ENCODE measurements around the gene ARL5A.

The ARL5A gene

DNA sequence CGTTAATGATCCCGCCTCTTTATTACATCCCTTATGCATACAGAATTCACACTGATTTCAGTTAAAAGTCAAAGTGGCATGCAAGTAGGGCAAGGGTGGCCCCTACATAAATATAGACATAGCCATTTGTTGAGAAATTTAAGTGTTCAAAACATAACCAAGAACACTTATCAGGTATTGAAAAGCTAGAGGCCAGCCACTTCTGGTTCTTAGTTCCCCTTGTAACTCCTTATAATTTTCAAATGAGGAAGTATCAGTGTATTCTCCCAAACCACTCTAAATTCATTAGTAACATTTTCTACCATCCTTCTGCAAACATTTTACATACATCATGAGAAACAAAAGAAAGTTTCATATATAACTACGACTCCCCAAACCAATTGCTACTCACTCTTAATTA lies 5.8 kb upstream of the ARL5A start:
- Histone ChIP-seq H3K36me3 (ENCODE audit: insufficient read depth, low read depth, low read length) (no peaks in the 10 kb centered on the region), H3K27me3 (ENCODE audit: insufficient read depth, low read length) (no peaks in the 10 kb centered on the region), H3K27ac (ENCODE audit: low read length) (no peak overlapping the region), H3K4me3 (ENCODE audit: low read length) (no peak overlapping the region), H3K9ac (ENCODE audit: low read depth, low read length) (no peak overlapping the region), H3K4me1 (ENCODE audit: insufficient read depth, low read length) (no peaks in the 10 kb centered on the region), H3K9me3 (ENCODE audit: insufficient read depth, low read depth, low read length) (no peaks in the 10 kb centered on the region)

DNA sequence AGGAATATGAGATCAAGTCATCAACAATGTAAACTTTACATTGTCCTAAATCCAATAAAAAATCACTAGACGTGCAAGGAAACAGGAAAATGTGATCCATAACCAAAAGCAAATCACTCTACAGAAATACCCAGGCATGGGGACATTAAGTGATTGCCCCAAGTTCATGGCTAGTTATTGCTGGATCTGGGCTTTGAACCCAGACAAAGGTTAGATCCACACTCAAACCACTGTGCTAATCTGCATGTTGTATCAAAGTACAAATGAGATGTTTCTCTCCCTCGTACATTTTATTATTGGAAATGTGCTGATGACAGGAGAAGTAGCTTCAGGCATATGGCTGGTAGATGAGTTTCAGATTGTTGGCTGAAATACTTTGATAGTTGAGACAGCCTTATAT lies 2.7 kb upstream of the ARL5A start:
- no peaks in the 10 kb centered on the region for H3K36me3 ChIP-seq (ENCODE audit: insufficient read depth, low read depth, low read length)
- H3K4me3 ChIP-seq (ENCODE audit: low read length), result no peak overlapping the region
- no peak overlapping the region for H3K9ac ChIP-seq (ENCODE audit: low read depth, low read length)
- no peak overlapping the region for H3K27ac ChIP-seq (ENCODE audit: low read length)
- H3K4me1 ChIP-seq (ENCODE audit: insufficient read depth, low read length), result peaks cover 6% of the 10 kb centered on the region; the same call in 1 of the 2 replicates
- H3K27me3 ChIP-seq (ENCODE audit: insufficient read depth, low read length), result no peaks in the 10 kb centered on the region
- no peaks in the 10 kb centered on the region for H3K9me3 ChIP-seq (ENCODE audit: insufficient read depth, low read depth, low read length)

DNA sequence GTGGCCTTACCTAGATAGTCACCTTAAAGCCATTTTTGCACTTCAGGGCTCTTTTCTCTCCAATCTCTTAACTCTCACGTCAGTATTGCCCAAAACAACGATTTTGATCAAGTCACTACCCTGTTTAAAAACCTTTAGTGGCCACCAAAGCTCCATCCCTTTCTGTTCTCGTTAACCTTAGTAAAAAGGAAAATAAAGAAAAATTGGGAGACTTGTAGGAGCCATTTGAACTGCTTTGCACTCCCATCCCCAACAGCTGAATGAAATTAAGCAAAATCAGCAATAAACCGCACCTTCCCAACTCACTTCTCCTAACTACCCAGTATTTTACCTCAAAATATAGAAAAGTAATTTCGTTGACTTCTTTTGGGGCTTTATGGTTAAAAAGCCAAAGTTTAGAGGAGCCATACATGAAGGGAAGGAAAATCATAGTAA lies 686 bp upstream of the ARL5A start:
- Histone ChIP-seq H3K27ac (ENCODE audit: low read length) (no peak overlapping the region), H3K36me3 (ENCODE audit: insufficient read depth, low read depth, low read length) (no peaks in the 10 kb centered on the region), H3K4me1 (ENCODE audit: insufficient read depth, low read length) (peaks cover 21% of the 10 kb centered on the region), H3K4me3 (ENCODE audit: low read length) (peak overlapping the region; percentile 85), H3K9me3 (ENCODE audit: insufficient read depth, low read depth, low read length) (no peaks in the 10 kb centered on the region), H3K27me3 (ENCODE audit: insufficient read depth, low read length) (no peaks in the 10 kb centered on the region), H3K9ac (ENCODE audit: low read depth, low read length) (peak overlapping the region; percentile 52; the same call in 1 of the 2 replicates)

DNA sequence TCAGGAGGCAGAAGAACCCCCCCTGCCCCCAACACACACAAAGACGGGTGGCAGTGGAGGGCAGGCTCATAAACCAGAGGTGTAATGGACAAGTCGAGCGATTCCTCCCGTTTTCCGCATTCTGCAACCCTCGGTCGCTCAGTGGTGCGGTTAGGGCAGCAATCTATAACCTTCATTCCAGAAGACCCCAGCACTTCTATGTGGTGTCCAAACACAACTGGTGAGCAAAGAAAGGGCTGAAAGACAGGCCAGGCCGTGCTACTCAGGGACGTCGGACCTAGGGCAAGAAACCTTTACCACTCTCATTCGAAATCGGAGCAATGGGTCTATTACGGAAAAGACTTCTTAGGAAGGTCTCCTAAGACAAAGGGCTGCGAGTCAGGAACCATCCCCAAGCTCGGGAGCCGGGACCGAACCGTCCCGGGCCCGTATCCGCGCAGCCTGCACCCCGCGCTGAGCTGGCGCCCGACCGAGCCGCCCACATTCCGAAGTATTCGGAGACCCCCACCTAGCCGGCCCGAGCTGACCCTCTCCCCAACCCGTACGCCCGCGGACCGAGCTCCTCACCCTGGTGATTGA lies 568 bp downstream of the ARL5A start:
- Histone ChIP-seq H3K4me1 (ENCODE audit: insufficient read depth, low read length) (peaks cover 33% of the 10 kb centered on the region), H3K27ac (ENCODE audit: low read length) (no peak overlapping the region), H3K9me3 (ENCODE audit: insufficient read depth, low read depth, low read length) (no peaks in the 10 kb centered on the region), H3K9ac (ENCODE audit: low read depth, low read length) (peak overlapping the region; percentile 80), H3K27me3 (ENCODE audit: insufficient read depth, low read length) (no peaks in the 10 kb centered on the region), H3K36me3 (ENCODE audit: insufficient read depth, low read depth, low read length) (no peaks in the 10 kb centered on the region), H3K4me3 (ENCODE audit: low read length) (peak overlapping the region; percentile 85)

DNA sequence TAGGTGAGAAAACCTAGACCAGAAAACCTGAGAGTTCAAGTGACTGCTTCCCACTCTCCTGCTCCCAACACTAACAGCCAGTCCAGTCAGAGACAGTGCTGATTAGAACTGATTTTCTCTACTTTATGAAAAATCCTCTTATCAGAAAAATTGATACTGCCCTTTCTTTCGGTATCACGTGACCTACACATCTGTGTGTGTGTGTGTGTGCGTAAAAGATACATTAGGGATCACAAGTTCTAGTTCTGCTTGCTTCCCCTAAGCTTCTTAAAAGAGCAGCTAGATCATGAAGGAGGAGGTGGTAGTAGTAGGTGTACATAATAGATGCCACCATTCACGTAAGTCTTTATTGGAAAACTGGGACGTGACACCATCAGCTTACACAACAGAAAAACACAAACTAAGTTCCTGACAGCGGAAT lies 1.5 kb downstream of the ARL5A start:
- H3K27ac ChIP-seq (ENCODE audit: low read length), result no peak overlapping the region
- H3K4me1 ChIP-seq (ENCODE audit: insufficient read depth, low read length), result peaks cover 36% of the 10 kb centered on the region

DNA sequence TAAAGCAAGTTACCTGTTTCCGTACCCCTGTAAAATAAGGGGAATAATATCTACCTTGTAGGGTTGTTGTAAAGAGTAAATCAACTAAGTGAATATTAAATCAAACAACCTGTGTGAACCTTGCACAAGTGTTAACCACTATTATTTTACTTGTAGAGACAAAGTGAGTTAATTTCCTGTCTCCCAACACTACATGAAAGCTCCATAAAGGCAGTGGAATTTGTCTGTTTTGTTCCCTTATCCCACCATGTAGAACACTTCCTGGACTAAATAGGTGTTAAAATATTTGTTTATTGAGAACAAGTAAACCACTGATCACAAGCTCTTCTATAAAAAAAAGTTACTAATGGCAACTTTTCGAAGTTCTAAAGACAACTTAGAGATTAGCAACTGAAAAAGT lies 3.3 kb downstream of the ARL5A start:
- Histone ChIP-seq H3K9me3 (ENCODE audit: insufficient read depth, low read depth, low read length) (no peaks in the 10 kb centered on the region), H3K27me3 (ENCODE audit: insufficient read depth, low read length) (no peaks in the 10 kb centered on the region), H3K9ac (ENCODE audit: low read depth, low read length) (0 out of 2 replicates have a peak overlapping the region, but pooled peaks have one; percentile 33), H3K4me1 (ENCODE audit: insufficient read depth, low read length) (peaks cover 36% of the 10 kb centered on the region), H3K4me3 (ENCODE audit: low read length) (0 out of 2 replicates have a peak overlapping the region, but pooled peaks have one; percentile 31), H3K36me3 (ENCODE audit: insufficient read depth, low read depth, low read length) (no peaks in the 10 kb centered on the region), H3K27ac (ENCODE audit: low read length) (no peak overlapping the region)

More for the DNA sequence above, 1.5 kb downstream of the ARL5A start:
- Histone ChIP-seq H3K27me3 (ENCODE audit: insufficient read depth, low read length) (no peaks in the 10 kb centered on the region), H3K36me3 (ENCODE audit: insufficient read depth, low read depth, low read length) (no peaks in the 10 kb centered on the region), H3K9me3 (ENCODE audit: insufficient read depth, low read depth, low read length) (no peaks in the 10 kb centered on the region), H3K4me3 (ENCODE audit: low read length) (peak overlapping the region; percentile 85), H3K9ac (ENCODE audit: low read depth, low read length) (peak overlapping the region; percentile 80; the same call in 1 of the 2 replicates)

DNA sequence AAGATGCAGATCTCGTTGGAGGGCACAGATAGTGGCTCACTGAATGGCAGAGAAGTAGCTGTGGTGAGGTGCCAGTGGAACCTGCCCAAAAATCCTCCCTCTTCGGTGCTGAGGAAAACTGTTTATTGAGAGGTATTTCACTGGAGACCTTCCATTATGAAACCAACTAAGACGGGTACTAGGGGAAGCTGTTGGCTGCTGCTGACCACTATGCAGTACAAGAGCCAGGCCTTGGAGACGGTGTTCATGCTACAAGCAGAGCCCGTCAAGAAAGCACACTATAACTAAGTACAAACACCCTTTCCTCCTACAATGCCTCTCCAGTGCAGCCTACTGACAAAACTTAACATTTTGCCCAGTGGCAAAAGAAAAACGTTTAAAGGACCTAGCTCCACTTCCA lies 4.6 kb downstream of the ARL5A start:
- 0 out of 2 replicates have a peak overlapping the region, but pooled peaks have one; percentile 2 for H3K4me3 ChIP-seq (ENCODE audit: low read length)
- peaks cover 36% of the 10 kb centered on the region for H3K4me1 ChIP-seq (ENCODE audit: insufficient read depth, low read length)
- no peaks in the 10 kb centered on the region for H3K27me3 ChIP-seq (ENCODE audit: insufficient read depth, low read length)
- H3K9me3 ChIP-seq (ENCODE audit: insufficient read depth, low read depth, low read length), result no peaks in the 10 kb centered on the region
- H3K27ac ChIP-seq (ENCODE audit: low read length), result no peak overlapping the region
- no peaks in the 10 kb centered on the region for H3K36me3 ChIP-seq (ENCODE audit: insufficient read depth, low read depth, low read length)
- peak overlapping the region; percentile 29; the same call in 1 of the 2 replicates for H3K9ac ChIP-seq (ENCODE audit: low read depth, low read length)

DNA sequence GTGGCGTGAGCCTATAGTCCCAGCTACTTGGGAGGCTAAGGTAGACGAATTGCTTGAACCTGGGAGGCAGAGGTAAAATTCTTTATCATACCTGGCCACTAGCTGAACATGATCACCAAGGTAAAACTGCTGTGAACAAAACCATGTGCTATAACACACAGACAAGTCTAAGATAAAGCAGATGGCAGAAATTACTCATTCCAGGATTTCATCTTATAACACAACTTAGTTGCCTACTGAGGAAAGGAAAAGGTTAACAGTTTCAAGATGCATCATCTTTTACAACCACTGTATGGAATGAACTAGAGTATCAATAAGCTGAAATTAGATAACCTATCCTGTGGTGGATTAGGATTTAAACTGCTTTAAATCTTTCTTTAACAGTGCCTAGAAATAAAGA lies 8.3 kb downstream of the ARL5A start:
- H3K36me3 ChIP-seq (ENCODE audit: insufficient read depth, low read depth, low read length), result no peaks in the 10 kb centered on the region; the same call in 1 of the 2 replicates
- peaks cover 24% of the 10 kb centered on the region for H3K4me1 ChIP-seq (ENCODE audit: insufficient read depth, low read length)
- H3K27me3 ChIP-seq (ENCODE audit: insufficient read depth, low read length), result no peaks in the 10 kb centered on the region
- no peak overlapping the region for H3K9ac ChIP-seq (ENCODE audit: low read depth, low read length)
- H3K4me3 ChIP-seq (ENCODE audit: low read length), result no peak overlapping the region
- H3K27ac ChIP-seq (ENCODE audit: low read length), result no peak overlapping the region
- no peaks in the 10 kb centered on the region for H3K9me3 ChIP-seq (ENCODE audit: insufficient read depth, low read depth, low read length)

DNA sequence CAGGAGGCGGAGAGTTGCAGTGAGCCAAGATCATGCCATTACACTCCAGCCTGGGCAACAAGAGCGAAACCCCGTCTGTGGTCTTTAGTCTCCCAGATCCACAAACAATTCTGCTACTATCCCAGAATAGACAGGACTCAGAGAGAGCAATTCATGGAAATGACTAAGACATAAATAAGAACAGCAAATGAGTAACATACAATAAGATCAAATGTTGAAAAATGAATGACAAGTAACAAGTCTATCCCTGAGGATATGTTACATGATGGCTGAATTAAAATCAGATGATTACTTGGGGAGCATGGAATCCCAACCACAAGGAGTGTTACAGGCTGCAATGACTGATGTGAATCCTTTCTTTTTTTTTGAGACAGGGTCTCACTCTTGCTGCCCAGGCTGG lies 10.3 kb downstream of the ARL5A start:
- no peak overlapping the region for H3K9ac ChIP-seq (ENCODE audit: low read depth, low read length)
- H3K36me3 ChIP-seq (ENCODE audit: insufficient read depth, low read depth, low read length), result peaks cover 15% of the 10 kb centered on the region
- H3K4me1 ChIP-seq (ENCODE audit: insufficient read depth, low read length), result peaks cover 6% of the 10 kb centered on the region; the same call in 1 of the 2 replicates
- no peak overlapping the region for H3K4me3 ChIP-seq (ENCODE audit: low read length)
- H3K27ac ChIP-seq (ENCODE audit: low read length), result no peak overlapping the region
- no peaks in the 10 kb centered on the region for H3K9me3 ChIP-seq (ENCODE audit: insufficient read depth, low read depth, low read length)
- H3K27me3 ChIP-seq (ENCODE audit: insufficient read depth, low read length), result no peaks in the 10 kb centered on the region

DNA sequence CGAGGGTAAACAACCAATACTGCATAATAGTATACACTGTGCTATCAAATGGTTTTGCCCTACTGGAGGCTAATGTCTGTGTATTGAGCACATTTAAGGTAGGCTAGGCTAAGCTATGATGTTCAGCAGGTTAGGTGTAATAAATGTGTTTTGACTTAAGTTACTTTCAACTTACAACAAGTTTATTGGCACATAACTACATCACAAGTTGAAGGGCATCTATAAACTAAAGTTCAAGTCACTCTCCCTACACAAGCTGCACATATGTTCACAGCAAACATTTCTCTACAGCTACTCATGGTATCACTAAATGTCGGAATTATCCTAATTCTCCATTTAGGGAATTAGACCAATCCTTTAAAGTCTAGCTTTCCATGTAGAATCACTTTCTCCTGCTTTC lies 11.4 kb downstream of the ARL5A start:
- Histone ChIP-seq H3K27me3 (ENCODE audit: insufficient read depth, low read length) (no peaks in the 10 kb centered on the region), H3K27ac (ENCODE audit: low read length) (no peak overlapping the region), H3K4me1 (ENCODE audit: insufficient read depth, low read length) (no peaks in the 10 kb centered on the region), H3K9me3 (ENCODE audit: insufficient read depth, low read depth, low read length) (0 out of 2 replicates have a peak, but pooled peaks cover under 1% of the 10 kb centered on the region), H3K9ac (ENCODE audit: low read depth, low read length) (no peak overlapping the region), H3K4me3 (ENCODE audit: low read length) (no peak overlapping the region), H3K36me3 (ENCODE audit: insufficient read depth, low read depth, low read length) (peaks cover 25% of the 10 kb centered on the region)

DNA sequence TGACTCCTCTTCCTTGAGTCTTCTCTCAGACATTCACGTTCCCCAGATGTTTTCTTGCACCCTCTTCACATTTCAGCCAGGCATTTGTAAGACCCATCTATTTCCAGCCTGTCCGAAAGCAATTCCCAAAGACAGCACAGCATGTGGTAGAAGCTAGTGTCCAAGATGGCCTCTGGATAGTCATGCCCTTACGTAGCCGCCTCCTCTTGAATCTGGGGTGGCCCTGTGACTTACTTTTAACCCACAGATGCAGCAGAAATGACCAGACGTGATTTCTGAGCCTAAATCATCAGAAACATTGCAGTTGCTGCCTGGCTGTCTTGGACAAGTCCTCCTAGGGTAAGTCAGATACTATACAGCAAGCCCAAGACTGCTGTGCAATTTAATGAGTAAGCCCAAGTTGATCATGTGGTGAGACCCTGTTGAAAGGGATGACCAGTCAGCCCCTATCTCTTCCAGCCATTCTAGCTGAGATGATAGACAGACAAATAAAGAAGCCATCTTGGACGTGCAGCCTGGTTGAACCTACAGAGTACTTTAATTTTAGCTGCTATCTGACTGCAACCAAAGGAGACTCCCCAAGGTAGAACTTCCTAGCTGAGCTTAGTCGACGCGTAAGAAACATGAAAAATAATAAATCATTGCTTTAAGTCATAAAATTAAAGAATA lies 12.3 kb downstream of the ARL5A start:
- no peak overlapping the region for H3K27ac ChIP-seq (ENCODE audit: low read length)

DNA sequence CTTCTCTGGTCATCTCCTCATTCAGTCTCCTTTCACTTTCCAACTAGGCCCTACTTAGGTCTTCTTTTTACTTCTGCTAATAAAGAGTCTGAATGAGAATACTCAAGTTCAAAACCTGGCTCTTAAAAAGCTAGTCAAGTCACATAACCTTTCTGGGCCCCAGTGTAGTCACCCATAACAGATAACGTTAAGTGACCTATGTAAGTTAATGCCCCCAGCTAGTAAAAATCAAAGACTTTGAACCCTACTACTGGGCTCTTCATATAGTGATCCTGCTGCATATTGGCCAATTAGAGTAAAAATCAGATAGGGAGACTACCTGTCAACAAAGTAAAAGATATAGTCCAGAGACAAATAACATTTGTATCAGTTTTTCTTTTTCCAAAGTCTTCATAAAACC lies 17.7 kb downstream of the ARL5A start:
- H3K9ac ChIP-seq (ENCODE audit: low read depth, low read length), result no peak overlapping the region
- H3K27ac ChIP-seq (ENCODE audit: low read length), result no peak overlapping the region
- peaks cover 72% of the 10 kb centered on the region for H3K36me3 ChIP-seq (ENCODE audit: insufficient read depth, low read depth, low read length)
- 0 out of 2 replicates have a peak, but pooled peaks cover 4% of the 10 kb centered on the region for H3K9me3 ChIP-seq (ENCODE audit: insufficient read depth, low read depth, low read length)
- no peak overlapping the region for H3K4me3 ChIP-seq (ENCODE audit: low read length)
- no peaks in the 10 kb centered on the region for H3K27me3 ChIP-seq (ENCODE audit: insufficient read depth, low read length)
- no peaks in the 10 kb centered on the region for H3K4me1 ChIP-seq (ENCODE audit: insufficient read depth, low read length)

More for the DNA sequence above, 12.3 kb downstream of the ARL5A start:
- no peak overlapping the region for H3K9ac ChIP-seq (ENCODE audit: low read depth, low read length)
- H3K36me3 ChIP-seq (ENCODE audit: insufficient read depth, low read depth, low read length), result peaks cover 32% of the 10 kb centered on the region
- no peak overlapping the region for H3K4me3 ChIP-seq (ENCODE audit: low read length)
- 0 out of 2 replicates have a peak, but pooled peaks cover 4% of the 10 kb centered on the region for H3K9me3 ChIP-seq (ENCODE audit: insufficient read depth, low read depth, low read length)
- no peaks in the 10 kb centered on the region for H3K4me1 ChIP-seq (ENCODE audit: insufficient read depth, low read length)
- H3K27me3 ChIP-seq (ENCODE audit: insufficient read depth, low read length), result no peaks in the 10 kb centered on the region
